ENCODE results near the gene COX7A2L. TPM values are rescaled to one million over a fixed set of nuclear protein-coding genes. Genes with fewer than 3 reads are reported as not detected.

The COX7A2L gene
- total RNA-seq, 1 donor from 2014 or later, result 80.7 TPM

DNA sequence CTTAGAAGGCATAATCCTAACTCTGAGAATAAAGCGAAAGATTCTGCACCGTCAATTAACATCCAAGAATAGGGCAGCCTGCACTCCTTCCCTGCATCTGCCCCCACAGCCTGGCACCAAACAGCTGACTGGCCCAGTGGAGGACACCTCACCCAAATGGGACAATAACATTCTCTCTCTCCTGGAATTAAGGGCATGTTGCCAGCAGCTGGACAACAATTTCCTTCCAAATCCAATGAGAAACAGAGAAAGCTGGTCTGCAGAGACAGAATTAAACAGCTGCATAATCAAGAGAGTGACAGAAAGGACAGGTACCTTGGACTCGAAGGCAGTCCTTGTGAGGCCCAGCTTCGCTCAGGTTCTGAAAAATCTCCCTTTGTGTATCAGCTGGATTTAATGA, 15.0 kb downstream of the COX7A2L start:
- Histone ChIP-seq H3K27me3 (no peaks in the 10 kb centered on the region), H3K9me3 (no peaks in the 10 kb centered on the region), H3K4me3 (no peak overlapping the region), H3K4me1 (peaks cover 17% of the 10 kb centered on the region), H3K27ac (no peak overlapping the region), H3K36me3 (peaks cover 27% of the 10 kb centered on the region)
- ATAC-seq (no peak), DNase-seq (no peak)
- intact Hi-C loops (cut with DNase I), result no loop called here
- TF ChIP-seq, protein P1, sequence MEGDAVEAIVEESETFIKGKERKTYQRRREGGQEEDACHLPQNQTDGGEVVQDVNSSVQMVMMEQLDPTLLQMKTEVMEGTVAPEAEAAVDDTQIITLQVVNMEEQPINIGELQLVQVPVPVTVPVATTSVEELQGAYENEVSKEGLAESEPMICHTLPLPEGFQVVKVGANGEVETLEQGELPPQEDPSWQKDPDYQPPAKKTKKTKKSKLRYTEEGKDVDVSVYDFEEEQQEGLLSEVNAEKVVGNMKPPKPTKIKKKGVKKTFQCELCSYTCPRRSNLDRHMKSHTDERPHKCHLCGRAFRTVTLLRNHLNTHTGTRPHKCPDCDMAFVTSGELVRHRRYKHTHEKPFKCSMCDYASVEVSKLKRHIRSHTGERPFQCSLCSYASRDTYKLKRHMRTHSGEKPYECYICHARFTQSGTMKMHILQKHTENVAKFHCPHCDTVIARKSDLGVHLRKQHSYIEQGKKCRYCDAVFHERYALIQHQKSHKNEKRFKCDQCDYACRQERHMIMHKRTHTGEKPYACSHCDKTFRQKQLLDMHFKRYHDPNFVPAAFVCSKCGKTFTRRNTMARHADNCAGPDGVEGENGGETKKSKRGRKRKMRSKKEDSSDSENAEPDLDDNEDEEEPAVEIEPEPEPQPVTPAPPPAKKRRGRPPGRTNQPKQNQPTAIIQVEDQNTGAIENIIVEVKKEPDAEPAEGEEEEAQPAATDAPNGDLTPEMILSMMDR (IDR thresholded peaks at IDR 0.05), result no peak

DNA sequence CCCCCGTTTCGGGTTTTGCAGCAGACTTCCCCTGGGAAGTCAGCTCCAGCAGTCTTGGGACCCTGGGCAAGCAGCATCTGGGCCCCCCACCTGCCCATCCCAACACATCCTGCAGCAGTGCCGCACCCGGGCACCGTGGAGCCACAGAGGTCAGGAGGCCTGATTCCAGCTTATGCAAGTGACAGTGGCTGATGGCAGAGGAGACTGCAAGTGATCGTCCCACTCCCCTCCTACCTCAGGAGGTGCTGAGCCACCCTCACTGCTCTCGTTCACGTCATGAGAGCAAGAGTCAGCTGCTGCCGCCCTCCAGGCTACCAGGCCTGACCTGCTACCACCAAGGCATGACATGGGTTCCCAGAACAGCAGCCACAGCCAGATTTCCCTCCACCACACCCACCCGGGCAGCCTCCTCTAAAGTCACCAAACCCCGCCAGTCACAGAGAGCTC, 18.2 kb downstream of the COX7A2L start:
- Histone ChIP-seq H3K27ac (no peak overlapping the region), H3K4me3 (no peak overlapping the region), H3K9me3 (no peaks in the 10 kb centered on the region), H3K4me1 (peaks cover 17% of the 10 kb centered on the region), H3K27me3 (no peaks in the 10 kb centered on the region), H3K36me3 (peaks cover 31% of the 10 kb centered on the region)
- DNase-seq (no peak), ATAC-seq (peak; percentile 3)
- intact Hi-C loops (cut with DNase I), result no loop called here
- TF ChIP-seq, protein P1 (IDR thresholded peaks at IDR 0.05), result no peak

GRCh38 chr2:42342061-42342794, 18.8 kb downstream of the COX7A2L start:
- Histone ChIP-seq H3K27ac (no peak overlapping the region), H3K4me1 (peaks cover 17% of the 10 kb centered on the region), H3K27me3 (no peaks in the 10 kb centered on the region), H3K4me3 (no peak overlapping the region), H3K36me3 (peaks cover 26% of the 10 kb centered on the region), H3K9me3 (no peaks in the 10 kb centered on the region)
- TF ChIP-seq, protein P1 (IDR thresholded peaks at IDR 0.05), result no peak
- DNase-seq (no peak), ATAC-seq (peak; percentile 63)
- intact Hi-C loops (cut with DNase I), result no loop called here

DNA sequence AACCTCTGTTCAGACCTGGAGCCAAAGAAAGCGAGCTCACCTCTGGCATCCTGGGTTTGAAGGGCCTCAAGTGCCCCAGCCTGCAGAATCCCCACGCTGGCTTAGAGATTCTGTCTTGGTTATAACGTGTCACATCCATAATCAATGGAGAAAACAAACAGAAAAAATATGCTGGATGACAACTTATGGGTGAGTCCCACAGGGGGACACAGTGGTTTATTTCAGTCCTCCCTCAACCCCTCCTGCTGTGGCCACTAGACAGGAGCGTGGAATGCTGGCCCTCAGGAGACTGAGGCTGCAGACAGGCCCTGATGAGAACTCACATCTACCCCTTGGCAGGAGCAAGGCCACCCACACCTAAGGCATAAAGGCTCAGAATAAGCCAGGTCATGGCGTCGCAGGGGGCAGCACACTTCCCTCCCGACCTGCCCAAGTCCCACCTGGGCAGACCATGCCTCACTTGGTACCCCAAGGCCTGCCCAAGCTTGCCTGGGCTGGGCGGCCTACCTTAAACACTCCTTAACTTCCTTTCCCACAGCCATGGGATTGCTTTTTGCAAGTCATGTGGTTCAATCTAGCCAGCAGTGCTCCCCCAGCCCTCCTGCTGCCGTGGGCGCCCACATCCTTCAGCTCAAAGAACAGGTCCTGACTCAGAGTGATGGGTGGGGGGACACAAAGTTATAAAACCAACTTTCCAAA, 19.9 kb downstream of the COX7A2L start:
- ATAC-seq (peak; percentile 3), DNase-seq (no peak)
- intact Hi-C loops (cut with DNase I), result no loop called here
- Histone ChIP-seq H3K36me3 (peaks cover 27% of the 10 kb centered on the region), H3K4me1 (peaks cover 17% of the 10 kb centered on the region), H3K4me3 (no peak overlapping the region), H3K9me3 (no peaks in the 10 kb centered on the region), H3K27ac (no peak overlapping the region), H3K27me3 (no peaks in the 10 kb centered on the region)
- TF ChIP-seq, protein P1 (IDR thresholded peaks at IDR 0.05), result no peak

DNA sequence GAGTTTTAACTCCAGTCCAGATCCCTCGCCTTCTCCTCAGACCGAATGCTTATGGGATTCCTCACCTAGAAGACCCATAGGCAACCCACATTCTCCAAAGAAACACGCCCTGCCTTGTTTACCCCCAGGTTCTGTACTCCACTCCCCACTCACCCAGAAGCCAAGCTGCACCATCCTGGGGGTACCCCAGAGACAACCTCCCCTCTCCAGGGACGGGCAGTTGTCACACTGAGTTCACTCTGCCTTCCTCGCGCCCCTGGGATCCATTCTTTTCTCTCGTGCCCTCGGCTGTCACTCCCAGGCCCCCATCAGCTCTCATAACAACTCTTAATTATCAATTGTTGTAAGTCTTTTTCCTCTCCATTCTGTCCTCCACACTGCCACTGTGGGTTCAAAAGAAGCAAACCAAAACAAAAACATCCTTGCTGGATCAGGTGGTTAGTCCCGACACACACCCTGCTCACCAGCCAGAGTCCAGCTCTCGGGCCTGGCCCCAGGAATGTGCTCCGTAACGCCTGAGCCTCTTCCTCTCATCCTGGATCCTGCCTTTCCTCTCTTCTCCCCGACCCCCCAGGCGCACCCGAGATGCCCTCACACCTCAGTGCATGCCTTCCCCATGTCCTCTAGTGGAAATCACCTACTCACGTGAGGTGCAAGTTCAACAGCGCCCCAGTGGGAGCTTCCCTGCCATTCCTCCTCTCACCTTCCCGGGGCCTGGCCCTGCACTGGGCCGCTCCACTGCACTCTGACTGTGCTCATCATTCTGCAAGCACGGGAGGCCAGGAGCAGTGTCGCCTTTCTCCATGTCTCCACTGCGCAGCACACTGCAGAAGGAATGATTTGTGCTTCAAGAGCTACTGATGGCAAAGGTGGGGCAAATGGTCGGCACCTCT, 20.7 kb downstream of the COX7A2L start:
- TF ChIP-seq, protein P1 (IDR thresholded peaks at IDR 0.05), result no peak
- Histone ChIP-seq H3K36me3 (peaks cover 20% of the 10 kb centered on the region), H3K27ac (no peak overlapping the region), H3K9me3 (no peaks in the 10 kb centered on the region), H3K4me3 (no peak overlapping the region), H3K4me1 (peaks cover 17% of the 10 kb centered on the region), H3K27me3 (no peaks in the 10 kb centered on the region)
- no peak for DNase-seq
- intact Hi-C loops (cut with DNase I), result no loop called here
- ATAC-seq, result no peak
